Measurements from ENCODE around the gene SSR1.

SSR1 gene

GRCh38 chr6:7239590-7239948 lies 73.4 kb downstream of the SSR1 start:
- DNase-seq (ENCODE audit: low read depth): no peak

- DNase-seq (ENCODE audit: low read depth): peak; percentile 75
Observed at GRCh38 chr6:7238900-7239589, 74.0 kb downstream of the SSR1 start.

GRCh38 chr6:7238526-7238899 lies 74.5 kb downstream of the SSR1 start:
- no peak for DNase-seq (ENCODE audit: low read depth)

- DNase-seq (ENCODE audit: low read depth): no peak
Observed at GRCh38 chr6:7237653-7238188, 75.3 kb downstream of the SSR1 start.

GRCh38 chr6:7236306-7237209 lies 76.4 kb downstream of the SSR1 start:
- no peak for DNase-seq (ENCODE audit: low read depth)

GRCh38 chr6:7235712-7236305 lies 77.2 kb downstream of the SSR1 start:
- DNase-seq (ENCODE audit: low read depth): no peak

- DNase-seq (ENCODE audit: low read depth): no peak
Observed at GRCh38 chr6:7234547-7234946, 78.5 kb downstream of the SSR1 start.

GRCh38 chr6:7232351-7232750 lies 80.6 kb downstream of the SSR1 start:
- no peak for DNase-seq (ENCODE audit: low read depth)

- DNase-seq (ENCODE audit: low read depth): no peak
Observed at GRCh38 chr6:7230956-7231713, 81.9 kb downstream of the SSR1 start.

- DNase-seq (ENCODE audit: low read depth): no peak
Observed at GRCh38 chr6:7230327-7230691, 82.7 kb downstream of the SSR1 start.

- no peak for DNase-seq (ENCODE audit: low read depth)
Observed at GRCh38 chr6:7229376-7230326, 83.3 kb downstream of the SSR1 start.

GRCh38 chr6:7228662-7229375 lies 84.2 kb downstream of the SSR1 start:
- DNase-seq (ENCODE audit: low read depth): no peak

GRCh38 chr6:7224731-7225130 lies 88.3 kb downstream of the SSR1 start:
- DNase-seq (ENCODE audit: low read depth): no peak

GRCh38 chr6:7222197-7222596 lies 90.8 kb downstream of the SSR1 start:
- DNase-seq (ENCODE audit: low read depth): no peak

GRCh38 chr6:7219310-7219709 lies 93.7 kb downstream of the SSR1 start:
- peak; percentile 50 for DNase-seq (ENCODE audit: low read depth)

- DNase-seq (ENCODE audit: low read depth): no peak
Observed at GRCh38 chr6:7218406-7218988, 94.5 kb downstream of the SSR1 start.
